Upper lobe of left lung (tissue), 4 donors: ENCODE results near the gene VWA3A.
A peak's percentile ranks its signal among the peaks of the same experiment; 100 is the strongest.

ENCODE experiments used
- POLR2A ChIP-seq, 4 donors: fragments of 450-650 bp; IDR thresholded peaks; one replicate each; pipeline ENCODE4 v1.5.1; 2016 to 2017; ENCODE audit warnings: antibody characterized with exemption in 4 of 4, mild to moderate bottlenecking in 2 of 4
- POLR2AphosphoS5 ChIP-seq, 2 donors: sonication (generic); formaldehyde crosslinking; IDR thresholded peaks; one replicate each; pipeline ENCODE4 v1.5.1; 2017; ENCODE audit warnings: antibody characterized with exemption in 2 of 2

DNA sequence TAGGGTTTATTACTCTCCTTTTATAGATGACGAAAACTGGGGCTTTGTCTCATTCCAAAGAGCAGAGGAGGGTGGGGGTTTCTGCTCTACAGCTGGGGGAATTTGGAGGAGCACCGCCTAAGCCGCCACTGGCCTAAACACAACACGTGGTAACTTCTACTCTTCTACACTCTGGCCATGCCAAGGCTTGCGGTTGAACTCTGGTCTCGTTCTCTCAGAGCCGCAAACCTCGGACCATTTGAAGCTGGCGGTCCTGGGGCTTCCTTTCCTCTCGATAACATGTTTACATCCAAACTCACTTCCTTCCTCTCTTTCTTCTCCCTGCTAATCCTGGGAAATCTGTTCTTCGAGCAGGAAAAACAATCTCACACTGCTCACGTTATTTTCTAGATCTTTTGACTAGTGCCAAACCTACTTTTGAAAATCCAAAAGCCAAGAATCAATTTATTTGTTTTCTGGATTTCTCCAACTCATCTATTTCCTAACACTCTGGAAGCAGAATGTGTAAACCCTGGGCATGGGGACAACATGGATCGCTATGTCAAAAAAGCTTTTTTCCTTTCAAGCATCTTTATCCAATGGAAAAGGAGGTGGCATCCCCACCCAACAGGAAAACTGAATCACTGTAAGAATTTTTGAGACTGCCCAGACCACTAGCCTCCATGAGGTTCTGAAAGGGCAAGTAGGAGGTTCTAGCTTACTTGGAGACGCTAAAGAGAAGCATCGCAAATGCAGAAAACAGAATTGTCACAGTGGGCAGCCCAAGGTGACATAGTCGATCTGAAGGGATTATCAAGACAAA lies 100.1 kb downstream of the VWA3A start:
- TF ChIP-seq POLR2AphosphoS5 (IDR thresholded peaks at IDR 0.05): peak; percentile 42 to 86
- TF ChIP-seq POLR2A (IDR thresholded peaks at IDR 0.05): peak in 2 of 4 donors; percentile 33 to 48
